GM23338 (cell line): Measurements from ENCODE around the gene GPSM1.

ENCODE experiments used
- CREB1 ChIP-seq: fragments of 250-450 bp; sonication (Bioruptor Pico); IDR thresholded peaks from 2 replicates; pipeline ENCODE4 v1.5.0; 2020; ENCODE audit warnings: low read depth, mild to moderate bottlenecking, moderate library complexity
- ETS1 ChIP-seq: IDR thresholded peaks from 2 replicates; pipeline ENCODE4 v1.6.1; 2016; ENCODE audit warnings: antibody characterized with exemption
- EZH2 ChIP-seq: fragments of 200-600 bp; sonication (generic); IDR thresholded peaks from one replicate; pipeline ENCODE4 v1.8.0; 2017; ENCODE audit warnings: antibody characterized with exemption, mild to moderate bottlenecking, low read depth; ENCODE audit not compliant: unreplicated experiment
- EZH2phosphoT487 ChIP-seq: fragments of 200-600 bp; sonication (generic); IDR thresholded peaks from one replicate; pipeline ENCODE4 v1.8.1; 2018; ENCODE audit warnings: antibody characterized with exemption; ENCODE audit not compliant: unreplicated experiment
- JUNB ChIP-seq: IDR thresholded peaks from one replicate; pipeline ENCODE4 v1.6.1; 2016; ENCODE audit warnings: antibody characterized with exemption; ENCODE audit not compliant: unreplicated experiment
- POLR2AphosphoS5 ChIP-seq: IDR thresholded peaks from 2 replicates; pipeline ENCODE4 v1.6.1; 2016; ENCODE audit warnings: antibody characterized with exemption, low read depth
- REST ChIP-seq: IDR thresholded peaks from one replicate; pipeline ENCODE4 v1.6.1; 2018; ENCODE audit warnings: antibody characterized with exemption; ENCODE audit not compliant: unreplicated experiment
- ZNF114 ChIP-seq: fragments of 250-450 bp; sonication (Bioruptor Pico); IDR thresholded peaks from 2 replicates; pipeline ENCODE4 v1.5.0; 2020; ENCODE audit warnings: mild to moderate bottlenecking, moderate library complexity
- TF ChIP-seq, protein P1 (sequence below), 2 experiments: fragments of 200-600 bp in 1 of 2; sonication (generic) in 1 of 2; conservative IDR thresholded peaks; 2 replicates each; pipeline versions ENCODE4 v1.5.1 to v1.6.1; 2016 to 2017; ENCODE audit warnings: antibody characterized with exemption in 2 of 2, low read depth in 2 of 2, mild to moderate bottlenecking in 2 of 2, moderate library complexity in 1 of 2

DNA sequence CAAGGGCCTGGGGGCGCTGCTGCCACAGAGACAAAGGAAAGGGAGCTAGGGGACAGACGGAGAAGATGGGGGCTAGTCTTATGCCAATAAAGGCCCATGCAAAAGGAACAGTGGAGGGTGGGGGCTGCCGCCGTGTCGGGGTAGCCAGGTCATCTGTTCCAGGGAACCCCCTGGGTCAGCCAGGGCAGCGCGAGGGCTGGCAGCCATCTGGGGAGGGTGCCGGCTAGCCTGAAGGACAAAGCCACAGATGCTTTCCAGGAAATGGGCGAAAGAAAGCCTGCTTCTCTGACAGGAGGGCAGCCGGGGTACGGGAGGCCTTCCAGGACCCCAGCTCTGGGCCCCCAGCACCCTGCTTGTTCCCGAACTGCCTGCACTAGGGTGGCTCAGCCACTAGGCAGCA is 47.8 kb downstream of the GPSM1 start:
- TF ChIP-seq, protein P1, sequence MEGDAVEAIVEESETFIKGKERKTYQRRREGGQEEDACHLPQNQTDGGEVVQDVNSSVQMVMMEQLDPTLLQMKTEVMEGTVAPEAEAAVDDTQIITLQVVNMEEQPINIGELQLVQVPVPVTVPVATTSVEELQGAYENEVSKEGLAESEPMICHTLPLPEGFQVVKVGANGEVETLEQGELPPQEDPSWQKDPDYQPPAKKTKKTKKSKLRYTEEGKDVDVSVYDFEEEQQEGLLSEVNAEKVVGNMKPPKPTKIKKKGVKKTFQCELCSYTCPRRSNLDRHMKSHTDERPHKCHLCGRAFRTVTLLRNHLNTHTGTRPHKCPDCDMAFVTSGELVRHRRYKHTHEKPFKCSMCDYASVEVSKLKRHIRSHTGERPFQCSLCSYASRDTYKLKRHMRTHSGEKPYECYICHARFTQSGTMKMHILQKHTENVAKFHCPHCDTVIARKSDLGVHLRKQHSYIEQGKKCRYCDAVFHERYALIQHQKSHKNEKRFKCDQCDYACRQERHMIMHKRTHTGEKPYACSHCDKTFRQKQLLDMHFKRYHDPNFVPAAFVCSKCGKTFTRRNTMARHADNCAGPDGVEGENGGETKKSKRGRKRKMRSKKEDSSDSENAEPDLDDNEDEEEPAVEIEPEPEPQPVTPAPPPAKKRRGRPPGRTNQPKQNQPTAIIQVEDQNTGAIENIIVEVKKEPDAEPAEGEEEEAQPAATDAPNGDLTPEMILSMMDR (conservative IDR thresholded peaks at IDR 0.05; ENCODE audit: low read depth in 2 of 2): no peak
- TF ChIP-seq POLR2AphosphoS5: no peak
- TF ChIP-seq REST: no peak
- no peak for TF ChIP-seq EZH2
- TF ChIP-seq CREB1 (CRISPR knock-in tag): no peak
- no peak for TF ChIP-seq ETS1
- TF ChIP-seq EZH2phosphoT487: no peak
- TF ChIP-seq JUNB: no peak
- TF ChIP-seq ZNF114: no peak
